HL-60 (cell line): Measurements from ENCODE around the gene SIGLEC8.
"Not testable (repeated sequence)": the region's sequence is repeated elsewhere in the genome, so short reads cannot be mapped to it uniquely, and the experiment has no call there.

Experiments used
- DNase-seq, 2 experiments: peaks; one replicate each; pipeline ENCODE4 v3.0.0-alpha.2; 2010 to 2020; ENCODE audit warnings: low read depth in 1 of 2, low spot score in 1 of 2
- H3K27ac ChIP-seq: fragments of 250-450 bp; sonication (Bioruptor Pico); replicated peaks from 2 replicates; pipeline ENCODE4 v1.5.1; 2020; ENCODE audit warnings: mild to moderate bottlenecking, moderate library complexity
- H3K27me3 ChIP-seq: fragments of 250-450 bp; sonication (Bioruptor Pico); 2 replicates; pipeline ENCODE4 v1.5.1; 2021; ENCODE audit warnings: mild to moderate bottlenecking, moderate library complexity; ENCODE audit not compliant: insufficient read depth, poor library complexity, severe bottlenecking
- H3K4me3 ChIP-seq: replicated peaks from 2 replicates; pipeline ENCODE4 v1.5.1; 2011; ENCODE audit warnings: mild to moderate bottlenecking, control low read depth, low read length; ENCODE audit not compliant: insufficient read depth
- GABPA ChIP-seq: IDR thresholded peaks from 2 replicates; pipeline ENCODE4 v1.6.1; 2012; ENCODE audit warnings: low read depth
- POLR2AphosphoS5 ChIP-seq: IDR thresholded peaks from 2 replicates; pipeline ENCODE4 v1.6.1; 2012; ENCODE audit warnings: low read depth
- SPI1 ChIP-seq: IDR thresholded peaks from 2 replicates; pipeline ENCODE4 v1.6.1; 2012; ENCODE audit warnings: low read depth, mild to moderate bottlenecking, borderline replicate concordance
- TF ChIP-seq, protein P1 (sequence below): IDR thresholded peaks from 2 replicates; pipeline ENCODE4 v1.6.1; 2012; ENCODE audit warnings: low read depth; ENCODE audit not compliant: insufficient replicate concordance
- TF ChIP-seq, protein P2 (sequence below): IDR thresholded peaks from one replicate; pipeline ENCODE4 v1.5.1; 2011; ENCODE audit warnings: low read length, control low read depth, inconsistent platforms; ENCODE audit not compliant: insufficient read depth

The SIGLEC8 gene

DNA sequence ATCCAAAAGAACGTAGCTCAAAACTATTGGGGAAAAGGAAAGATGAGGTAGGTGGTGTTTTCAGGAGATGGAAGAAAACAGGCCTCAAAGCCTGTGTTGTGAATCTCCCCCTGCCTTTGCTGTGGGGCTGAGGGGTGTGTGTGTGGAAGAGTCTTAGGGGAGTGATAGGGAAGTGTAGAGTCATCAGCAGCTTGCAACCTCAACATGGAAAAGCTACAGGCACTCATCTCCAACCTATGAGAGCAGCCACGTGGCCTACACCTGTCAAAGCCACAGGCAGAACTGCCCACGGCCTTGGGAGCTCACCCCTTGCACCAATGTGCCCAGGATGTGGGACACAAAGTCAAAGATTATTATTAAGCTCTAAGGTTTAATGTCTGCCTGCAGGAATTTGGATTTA, 47.6 kb upstream of the SIGLEC8 start:
- DNase-seq, result no peak
- TF ChIP-seq, protein P1, sequence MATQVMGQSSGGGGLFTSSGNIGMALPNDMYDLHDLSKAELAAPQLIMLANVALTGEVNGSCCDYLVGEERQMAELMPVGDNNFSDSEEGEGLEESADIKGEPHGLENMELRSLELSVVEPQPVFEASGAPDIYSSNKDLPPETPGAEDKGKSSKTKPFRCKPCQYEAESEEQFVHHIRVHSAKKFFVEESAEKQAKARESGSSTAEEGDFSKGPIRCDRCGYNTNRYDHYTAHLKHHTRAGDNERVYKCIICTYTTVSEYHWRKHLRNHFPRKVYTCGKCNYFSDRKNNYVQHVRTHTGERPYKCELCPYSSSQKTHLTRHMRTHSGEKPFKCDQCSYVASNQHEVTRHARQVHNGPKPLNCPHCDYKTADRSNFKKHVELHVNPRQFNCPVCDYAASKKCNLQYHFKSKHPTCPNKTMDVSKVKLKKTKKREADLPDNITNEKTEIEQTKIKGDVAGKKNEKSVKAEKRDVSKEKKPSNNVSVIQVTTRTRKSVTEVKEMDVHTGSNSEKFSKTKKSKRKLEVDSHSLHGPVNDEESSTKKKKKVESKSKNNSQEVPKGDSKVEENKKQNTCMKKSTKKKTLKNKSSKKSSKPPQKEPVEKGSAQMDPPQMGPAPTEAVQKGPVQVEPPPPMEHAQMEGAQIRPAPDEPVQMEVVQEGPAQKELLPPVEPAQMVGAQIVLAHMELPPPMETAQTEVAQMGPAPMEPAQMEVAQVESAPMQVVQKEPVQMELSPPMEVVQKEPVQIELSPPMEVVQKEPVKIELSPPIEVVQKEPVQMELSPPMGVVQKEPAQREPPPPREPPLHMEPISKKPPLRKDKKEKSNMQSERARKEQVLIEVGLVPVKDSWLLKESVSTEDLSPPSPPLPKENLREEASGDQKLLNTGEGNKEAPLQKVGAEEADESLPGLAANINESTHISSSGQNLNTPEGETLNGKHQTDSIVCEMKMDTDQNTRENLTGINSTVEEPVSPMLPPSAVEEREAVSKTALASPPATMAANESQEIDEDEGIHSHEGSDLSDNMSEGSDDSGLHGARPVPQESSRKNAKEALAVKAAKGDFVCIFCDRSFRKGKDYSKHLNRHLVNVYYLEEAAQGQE, result no peak
- TF ChIP-seq SPI1, result no peak
- TF ChIP-seq, protein P2, sequence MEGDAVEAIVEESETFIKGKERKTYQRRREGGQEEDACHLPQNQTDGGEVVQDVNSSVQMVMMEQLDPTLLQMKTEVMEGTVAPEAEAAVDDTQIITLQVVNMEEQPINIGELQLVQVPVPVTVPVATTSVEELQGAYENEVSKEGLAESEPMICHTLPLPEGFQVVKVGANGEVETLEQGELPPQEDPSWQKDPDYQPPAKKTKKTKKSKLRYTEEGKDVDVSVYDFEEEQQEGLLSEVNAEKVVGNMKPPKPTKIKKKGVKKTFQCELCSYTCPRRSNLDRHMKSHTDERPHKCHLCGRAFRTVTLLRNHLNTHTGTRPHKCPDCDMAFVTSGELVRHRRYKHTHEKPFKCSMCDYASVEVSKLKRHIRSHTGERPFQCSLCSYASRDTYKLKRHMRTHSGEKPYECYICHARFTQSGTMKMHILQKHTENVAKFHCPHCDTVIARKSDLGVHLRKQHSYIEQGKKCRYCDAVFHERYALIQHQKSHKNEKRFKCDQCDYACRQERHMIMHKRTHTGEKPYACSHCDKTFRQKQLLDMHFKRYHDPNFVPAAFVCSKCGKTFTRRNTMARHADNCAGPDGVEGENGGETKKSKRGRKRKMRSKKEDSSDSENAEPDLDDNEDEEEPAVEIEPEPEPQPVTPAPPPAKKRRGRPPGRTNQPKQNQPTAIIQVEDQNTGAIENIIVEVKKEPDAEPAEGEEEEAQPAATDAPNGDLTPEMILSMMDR, result no peak
- no peak for TF ChIP-seq GABPA
- H3K4me3 ChIP-seq, result no peak overlapping the region
- no peak overlapping the region for H3K27ac ChIP-seq
- H3K27me3 ChIP-seq, result no peaks in the 10 kb centered on the region

DNA sequence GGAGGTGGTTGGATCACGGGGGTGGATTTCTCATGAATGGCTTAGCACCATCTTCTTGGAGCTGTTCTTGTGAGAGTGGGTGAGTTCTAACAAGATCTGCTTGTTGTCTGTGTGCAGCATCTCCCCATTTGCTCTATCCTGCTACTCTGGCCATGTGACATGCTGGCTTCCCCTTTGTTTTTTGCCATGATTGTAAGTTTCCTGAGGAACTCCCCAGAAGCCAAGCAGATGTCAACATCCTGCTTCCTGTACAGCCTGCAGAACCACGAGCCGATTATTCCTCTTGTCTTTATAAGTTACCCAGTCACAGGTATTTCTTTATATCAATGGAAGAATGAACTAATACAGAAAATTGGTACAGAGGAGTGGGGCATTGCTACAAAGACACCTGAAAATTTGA, 45.6 kb upstream of the SIGLEC8 start:
- TF ChIP-seq, protein P1, result no peak
- TF ChIP-seq, protein P2, result no peak
- no peak for TF ChIP-seq GABPA
- no peak for TF ChIP-seq SPI1
- no peak for TF ChIP-seq POLR2AphosphoS5
- peak; percentile 40 to 56 for DNase-seq
- Histone ChIP-seq H3K27ac (peak overlapping the region; percentile 2), H3K27me3 (no peaks in the 10 kb centered on the region), H3K4me3 (no peak overlapping the region)

DNA sequence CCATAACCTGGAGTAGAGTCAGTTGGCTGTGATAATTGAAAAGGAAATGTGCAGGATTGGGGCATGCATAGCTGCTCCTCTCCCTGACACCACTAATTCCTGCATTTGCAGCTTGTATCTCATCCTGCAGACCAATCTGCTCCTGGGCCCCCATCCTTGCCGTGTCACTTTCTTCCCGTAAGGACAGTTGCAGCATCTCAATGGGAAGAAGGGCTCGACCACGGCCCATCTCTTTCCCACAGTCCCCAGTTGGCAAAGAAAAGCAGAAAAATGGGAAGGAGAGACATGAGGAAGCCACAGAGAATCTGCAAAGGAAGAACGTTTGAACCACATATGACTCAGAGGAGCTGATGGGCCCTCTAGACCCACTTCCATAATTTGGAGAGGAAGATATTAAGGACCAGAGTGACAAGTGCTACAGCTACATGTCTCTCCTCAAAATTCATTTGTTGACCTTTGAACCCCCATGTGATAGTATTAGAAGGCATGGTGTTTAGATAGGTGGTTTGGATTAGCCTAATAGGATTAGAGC, 45.1 kb upstream of the SIGLEC8 start:
- peak; percentile 45 to 65 for DNase-seq
- no peak overlapping the region for H3K4me3 ChIP-seq
- peak overlapping the region; percentile 66 for H3K27ac ChIP-seq
- TF ChIP-seq POLR2AphosphoS5 (no peak), SPI1 (peak; percentile 83)
- no peaks in the 10 kb centered on the region for H3K27me3 ChIP-seq

DNA sequence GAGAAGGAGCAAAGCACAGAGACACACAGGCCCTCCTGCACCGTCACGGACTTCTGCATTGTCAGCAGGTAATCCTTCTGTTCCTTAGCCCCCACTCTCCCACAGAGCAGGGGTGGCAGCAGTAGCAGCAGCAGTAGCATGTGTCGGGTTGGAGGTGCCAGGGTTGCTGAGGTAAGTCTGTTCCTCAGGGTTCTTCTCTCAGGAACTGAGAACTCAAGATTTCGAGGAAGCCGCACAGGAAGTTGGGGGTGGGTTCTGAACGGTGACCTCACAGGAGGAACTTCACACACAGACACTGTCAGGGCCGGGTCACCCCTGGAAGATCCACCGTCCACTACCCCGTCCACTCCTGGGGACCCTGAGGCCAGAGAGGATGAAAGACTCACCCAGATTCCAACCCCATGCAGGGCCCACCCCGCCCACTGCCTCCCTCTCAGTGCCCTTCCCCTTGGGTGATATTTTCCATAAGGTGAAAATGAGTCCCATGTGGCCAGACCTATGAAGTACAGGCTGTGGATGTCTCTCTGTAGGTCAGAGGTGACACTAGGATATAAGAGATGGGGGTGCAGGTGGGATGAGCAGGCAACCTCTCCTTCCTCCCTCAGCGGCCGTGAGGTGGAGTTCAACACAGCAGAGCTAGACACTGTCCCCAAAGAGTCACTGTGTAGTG, 43.5 kb upstream of the SIGLEC8 start, which contains the start of gene SIGLEC12:
Gene SIGLEC12 (minus strand): TSS at position 207 of the 670 bp plus-strand sequence. CDS start 67 bp downstream, at position 140.
- Histone ChIP-seq H3K27me3 (no peaks in the 10 kb centered on the region), H3K4me3 (peak within 1 kb of the TSS; percentile 40), H3K27ac (peak within 1 kb of the TSS; percentile 66)
- peak; percentile 57; the same call in 1 of the 2 replicates for TF ChIP-seq POLR2AphosphoS5
- no peak for TF ChIP-seq GABPA
- peak; percentile 63; the same call in 1 of the 2 replicates for TF ChIP-seq SPI1
- TF ChIP-seq, protein P1, result no peak
- TF ChIP-seq, protein P2, result no peak
- peak; percentile 67 to 86 for DNase-seq

DNA sequence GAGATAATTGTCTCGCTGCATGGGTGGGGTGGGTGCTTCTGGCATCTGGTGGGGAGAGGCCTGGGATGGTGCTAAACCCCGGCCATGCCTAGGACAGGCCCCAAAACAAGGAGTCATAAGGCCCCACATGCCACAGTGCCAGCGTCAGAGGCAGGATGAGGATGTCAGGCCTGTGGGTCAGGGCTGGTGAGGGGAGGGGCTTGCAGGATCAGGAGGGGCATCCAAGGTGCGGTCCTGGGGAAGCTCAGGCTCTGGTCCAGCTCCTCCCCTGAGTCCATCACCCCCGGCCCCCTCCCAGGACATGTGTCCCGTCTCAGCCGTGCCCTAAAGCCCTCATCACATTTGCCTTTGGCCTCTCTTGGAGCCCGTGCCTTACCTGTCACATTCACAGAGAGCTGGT, 42.7 kb upstream of the SIGLEC8 start:
- peak overlapping the region; percentile 40 for H3K4me3 ChIP-seq
- peak overlapping the region; percentile 66 for H3K27ac ChIP-seq
- not testable (repeated sequence) for DNase-seq, H3K27me3 ChIP-seq
